Mucosa of descending colon (tissue), 3 donors: ENCODE results near the gene SUFU. TPM values are rescaled to one million over a fixed set of nuclear protein-coding genes. Genes with fewer than 3 reads are reported as not detected.

ENCODE experiments used
- ATAC-seq: fragments of 200-7000 bp; cut with Tn5 transposase; one replicate; pipeline ENCODE4 v1.9.1; 2020; ENCODE audit warnings: mild to moderate bottlenecking, moderate library complexity
- DNase-seq, 3 donors: peaks; one replicate each; pipeline ENCODE4 v3.0.0-alpha.2; 2020
- H3K36me3 ChIP-seq: fragments of 200-600 bp; one replicate; pipeline ENCODE4 v1.8.0; 2021; ENCODE audit warnings: low read depth, mild to moderate bottlenecking
- H3K4me1 ChIP-seq: fragments of 200-600 bp; one replicate; pipeline ENCODE4 v1.8.0; 2021; ENCODE audit warnings: low read depth, mild to moderate bottlenecking
- H3K4me3 ChIP-seq: fragments of 200-600 bp; one replicate; pipeline ENCODE4 v1.8.0; 2021; ENCODE audit warnings: mild to moderate bottlenecking
- H3K9me3 ChIP-seq: fragments of 200-600 bp; one replicate; pipeline ENCODE4 v1.8.0; 2021; ENCODE audit warnings: mild to moderate bottlenecking
- CTCF ChIP-seq: fragments of 200-600 bp; IDR thresholded peaks from one replicate; pipeline ENCODE4 v1.8.0; 2022; ENCODE audit warnings: antibody characterized with exemption, mild to moderate bottlenecking
- intact Hi-C, 2 donors: fragments of 100-400 bp; cut with DNase I in 1 of 2; cut with micrococcal nuclease in 1 of 2; formaldehyde crosslinking; loops; one replicate each; pipeline versions ENCODE4 v1.11.0 to v1.11.1; 2022; cut with DNase I, micrococcal nuclease
- total RNA-seq, 3 donors: library from RNA; stranded (reverse); fragmentation: NEBNext Ultra II Directional in 2 of 3; extraction: Animal tissue kit (Norgen Biotek cat#: 25700) in 2 of 3; gene quantifications; one replicate each; pipeline versions ENCODE4 v1.2.1 to v1.2.4, GENCODE V29; 2021 to 2023
- donor health status: DM: no; HTN: no; CAD: no; lungs with moderate emphysema.
- donor health status: DM: no; HTN: no; CAD: no.
- donor health status: DM: no; HTN: yes; CAD: no.

SUFU gene
- total RNA-seq, 3 donors from 2014 or later, result 9.0 to 13.9 (median 9.5) TPM

- Histone ChIP-seq H3K36me3 (no peaks in the 10 kb centered on the region), H3K4me3 (no peak overlapping the region), H3K9me3 (no peaks in the 10 kb centered on the region), H3K4me1 (no peaks in the 10 kb centered on the region)
- ATAC-seq (no peak), DNase-seq (no peak)
- intact Hi-C loops, result no loop called here
- no peak for TF ChIP-seq CTCF
These were observed 12.0 kb downstream of the SUFU start for GRCh38 chr10:102515724-102516123.

DNA sequence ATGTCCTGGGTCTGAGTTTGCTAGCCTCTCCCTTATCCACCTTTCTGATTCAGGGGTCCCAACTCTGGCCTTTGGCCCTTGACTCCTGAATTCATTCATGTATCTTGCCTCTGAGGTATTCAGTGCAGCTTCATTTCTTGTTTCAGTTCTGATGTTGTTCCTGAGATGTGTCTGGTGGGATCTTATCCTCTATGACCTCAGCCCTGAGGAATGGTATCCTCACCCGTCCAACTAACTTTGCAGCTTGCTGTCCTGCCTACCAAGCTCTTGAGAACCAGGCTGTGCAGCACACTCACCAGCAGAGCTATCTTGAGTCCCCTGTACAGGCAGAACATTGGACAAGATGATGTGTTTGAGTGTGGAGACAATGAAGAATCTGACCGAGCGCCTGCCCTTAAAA lies 13.8 kb downstream of the SUFU start:
- no peaks in the 10 kb centered on the region for H3K9me3 ChIP-seq
- no peak for ATAC-seq
- no peak for DNase-seq

GRCh38 chr10:102519246-102519825 lies 15.6 kb downstream of the SUFU start:
- Histone ChIP-seq H3K4me1 (no peaks in the 10 kb centered on the region), H3K4me3 (no peak overlapping the region), H3K9me3 (no peaks in the 10 kb centered on the region), H3K36me3 (no peaks in the 10 kb centered on the region)
- no peak for TF ChIP-seq CTCF
- ATAC-seq (no peak), DNase-seq (no peak)
- intact Hi-C loops, result no loop called here

More for the DNA sequence above, 13.8 kb downstream of the SUFU start:
- intact Hi-C loops, result no loop called here
- Histone ChIP-seq H3K36me3 (no peaks in the 10 kb centered on the region), H3K4me3 (no peak overlapping the region), H3K4me1 (no peaks in the 10 kb centered on the region)
- no peak for TF ChIP-seq CTCF

DNA sequence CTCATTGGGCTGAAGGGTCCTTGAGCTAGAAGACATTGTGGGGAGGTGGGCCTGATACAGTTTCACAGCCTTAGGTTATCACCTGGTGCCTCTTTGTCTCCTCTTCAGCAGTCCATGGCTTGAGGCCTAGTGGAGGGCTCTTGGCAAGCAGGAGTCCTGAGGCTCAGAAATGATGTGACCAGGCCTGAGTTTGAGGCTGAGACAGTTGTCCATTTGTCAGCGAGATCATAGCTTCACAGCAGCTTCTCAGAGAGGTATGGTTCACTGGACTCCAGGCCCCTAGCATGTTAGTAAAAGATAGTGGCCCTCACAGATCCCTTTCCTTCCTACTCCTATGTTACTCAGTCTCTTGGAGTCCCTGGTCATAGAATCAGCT lies 19.1 kb downstream of the SUFU start:
- Histone ChIP-seq H3K4me3 (no peak overlapping the region), H3K9me3 (no peaks in the 10 kb centered on the region), H3K36me3 (no peaks in the 10 kb centered on the region), H3K4me1 (no peaks in the 10 kb centered on the region)
- no peak for TF ChIP-seq CTCF
- intact Hi-C loops, result loop anchor here in 1 of 2 donors (10.0 kb wide), 1 partner anchor 52 kb away; no protein-coding TSS in a partner anchor
- DNase-seq (no peak), ATAC-seq (no peak)

- Histone ChIP-seq H3K9me3 (no peaks in the 10 kb centered on the region), H3K36me3 (no peaks in the 10 kb centered on the region), H3K4me3 (no peak overlapping the region), H3K4me1 (no peaks in the 10 kb centered on the region)
- TF ChIP-seq CTCF, result no peak
- ATAC-seq (no peak), DNase-seq (no peak)
- intact Hi-C loops, result loop anchor here in 1 of 2 donors (10.0 kb wide), 1 partner anchor 51 kb away; no protein-coding TSS in a partner anchor
These were observed 19.7 kb downstream of the SUFU start for GRCh38 chr10:102523250-102524029.
